Measurements from ENCODE around the gene CLRN3.

CLRN3 gene

DNA sequence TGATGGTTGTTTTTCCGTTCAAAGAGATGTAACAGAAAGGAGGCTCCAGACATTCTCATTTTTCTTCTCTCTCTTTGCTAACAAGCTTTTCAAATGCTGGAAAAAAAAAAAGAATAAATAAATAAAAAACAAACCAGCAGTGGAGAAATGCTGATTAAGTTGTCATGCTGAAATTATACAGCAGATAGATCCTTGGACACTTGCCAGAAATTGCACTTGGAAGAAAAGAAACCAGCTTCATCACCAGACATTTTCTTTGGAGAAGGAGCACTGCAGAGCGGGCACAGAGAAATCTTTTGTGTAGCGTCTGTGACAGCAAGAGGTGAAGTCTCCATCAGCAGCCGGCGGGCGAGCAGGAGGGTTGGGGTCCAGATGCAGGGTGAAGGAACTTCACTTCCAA, 55.8 kb downstream of the CLRN3 start:
- no peak for DNase-seq

DNA sequence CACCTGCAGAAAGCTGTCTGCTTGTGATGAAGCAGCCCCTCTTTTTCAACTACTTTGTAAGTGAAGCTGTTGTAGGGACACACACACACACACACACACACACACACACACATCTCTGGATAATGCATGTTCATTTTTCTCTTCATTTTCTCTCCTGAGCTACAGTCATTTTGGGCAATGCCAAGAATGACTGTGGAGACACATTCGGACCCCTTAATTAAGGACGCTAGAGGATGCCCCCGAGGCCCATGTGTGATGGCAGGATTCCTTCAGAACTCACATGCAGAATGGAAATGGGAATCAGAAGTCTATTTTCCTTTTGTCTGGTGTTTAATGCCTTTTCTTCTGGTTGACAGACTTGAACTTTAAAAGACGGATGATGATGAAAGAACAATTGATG, 56.6 kb downstream of the CLRN3 start:
- DNase-seq: no peak

- no peak for DNase-seq
These were observed 58.0 kb downstream of the CLRN3 start for GRCh38 chr10:127834791-127835190.

- no peak for DNase-seq
These were observed 58.5 kb downstream of the CLRN3 start for GRCh38 chr10:127834221-127834620.

DNA sequence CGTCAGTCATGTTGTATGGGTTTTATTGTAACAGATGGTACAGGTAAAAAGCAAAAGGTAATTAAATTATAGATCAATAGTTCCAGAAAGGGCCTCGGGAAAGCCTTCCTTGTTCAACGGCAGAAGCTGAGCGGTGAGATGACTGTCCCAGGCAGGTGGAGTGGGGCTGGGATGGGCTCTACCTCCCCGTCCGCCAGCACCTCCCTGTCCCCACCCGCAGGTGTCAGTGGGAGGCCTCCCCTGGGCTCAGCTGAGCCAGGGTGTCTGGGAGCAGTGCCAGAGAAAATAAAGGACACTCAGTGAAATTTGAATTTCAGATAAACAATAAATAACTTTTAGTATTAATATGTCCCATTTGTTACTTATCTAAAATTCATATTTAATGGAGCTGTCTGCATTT, 58.9 kb downstream of the CLRN3 start:
- DNase-seq: no peak

- DNase-seq: no peak
These were observed 60.2 kb downstream of the CLRN3 start for GRCh38 chr10:127832501-127832900.

- DNase-seq: no peak
These were observed 62.3 kb downstream of the CLRN3 start for GRCh38 chr10:127830414-127830813.

All from activated CD8-positive, alpha-beta memory T cell treated with anti-CD3 and anti-CD28 coated beads, Interleukin-2, amount 50 U/mL, for 4 hours (primary cell).